ENCODE results near the gene ZNF320. TPM values are rescaled to one million over a fixed set of nuclear protein-coding genes. Genes with fewer than 3 reads are reported as not detected.

ZNF320 gene
- total and polyA plus RNA-seq, 9 of the 15 experiments (the other 6 are each of a cell fraction or from before 2014, with no cell fraction given): 5.4 to 25.6 (median 11.7) TPM

DNA sequence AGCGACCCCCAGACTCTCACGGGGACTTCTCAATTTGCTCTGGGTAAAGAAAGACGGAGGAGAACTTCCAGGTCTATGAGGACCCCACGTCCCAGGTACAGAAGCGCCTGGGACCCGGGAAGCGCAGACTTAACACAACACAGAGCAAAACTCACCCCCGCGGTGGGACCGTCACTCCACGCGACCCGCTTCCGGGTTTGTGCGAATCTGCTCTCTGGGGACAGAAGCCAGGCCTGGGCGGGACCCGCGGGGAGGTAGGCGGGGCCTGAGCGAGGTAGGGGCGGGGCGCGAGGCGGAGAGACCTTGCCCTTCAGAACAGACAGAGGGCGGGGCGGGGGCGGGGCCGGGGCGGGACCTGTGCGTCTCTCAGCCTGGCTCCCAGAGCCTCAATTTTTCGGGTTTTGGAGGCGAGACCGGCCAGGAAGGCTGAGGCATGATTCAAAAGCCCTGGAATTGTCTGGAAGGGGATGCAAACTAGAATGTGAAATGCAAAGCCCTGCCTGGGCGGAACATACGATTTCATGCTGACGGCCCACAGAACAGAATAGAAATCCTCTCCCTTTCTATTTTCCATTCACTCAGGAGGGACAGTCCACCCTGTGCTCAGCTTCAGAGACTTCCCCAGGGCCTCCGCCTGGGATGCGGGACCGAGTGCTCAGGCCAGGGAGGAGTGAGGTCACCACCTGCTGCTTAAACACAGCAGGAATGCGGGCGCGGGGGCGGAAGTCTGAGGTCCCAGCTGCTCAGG is 45.1 kb upstream of the ZNF320 start (continued):
- TF ChIP-seq YBX1 (IDR thresholded peaks at IDR 0.05) (no peak), ZNF253 (CRISPR knock-in tag; conservative IDR thresholded peaks at IDR 0.05) (no peak), RBM15 (IDR thresholded peaks at IDR 0.05; ENCODE audit: insufficient read depth, low read length) (no peak), IFI16 (CRISPR knock-in tag; IDR thresholded peaks at IDR 0.05) (no peak), KAT7 (CRISPR knock-in tag; IDR thresholded peaks at IDR 0.05; ENCODE audit: borderline replicate concordance) (no peak), ZNF174 (CRISPR knock-in tag; IDR thresholded peaks at IDR 0.05) (no peak), ZNF263 (CRISPR knock-in tag; IDR thresholded peaks at IDR 0.05; ENCODE audit: borderline replicate concordance) (peak; percentile 95), EP300 (IDR thresholded peaks at IDR 0.05; ENCODE audit: low read length) (0 out of 2 replicates have a peak, but pooled peaks have one; percentile 2), BRCA1 (IDR thresholded peaks at IDR 0.05) (no peak), BRCA1 (CRISPR knock-in tag; IDR thresholded peaks at IDR 0.05) (no peak), EWSR1 (IDR thresholded peaks at IDR 0.05; ENCODE audit: borderline replicate concordance, low read depth, partially characterized antibody) (no peak), HCFC1 (IDR thresholded peaks at IDR 0.05; ENCODE audit: low read depth, low read length) (no peak), TEAD4 (IDR thresholded peaks at IDR 0.05; ENCODE audit: low read length) (peak; percentile 63), TEAD4 (CRISPR knock-in tag; IDR thresholded peaks at IDR 0.05; ENCODE audit: borderline replicate concordance) (no peak), L3MBTL2 (IDR thresholded peaks at IDR 0.05) (no peak), MCM5 (IDR thresholded peaks at IDR 0.05; ENCODE audit: low read depth) (no peak), SMC3 (conservative IDR thresholded peaks at IDR 0.05; ENCODE audit: insufficient read depth, low read depth, low read length) (no peak), ZNF133 (CRISPR knock-in tag; IDR thresholded peaks at IDR 0.05) (no peak), PHF8 (IDR thresholded peaks at IDR 0.05; ENCODE audit: borderline replicate concordance, low read length) (peak; percentile 83; the same call in 1 of the 2 replicates), HDAC1 (IDR thresholded peaks at IDR 0.05) (no peak), ZC3H8 (IDR thresholded peaks at IDR 0.05) (no peak), ASH1L (IDR thresholded peaks at IDR 0.05; ENCODE audit: borderline replicate concordance, low read depth, partially characterized antibody) (peak; percentile 57), CBX1 (IDR thresholded peaks at IDR 0.05; ENCODE audit: low read depth) (no peak), CHD1 (IDR thresholded peaks at IDR 0.05; ENCODE audit: low read length) (no peak), ZNF436 (CRISPR knock-in tag; IDR thresholded peaks at IDR 0.05) (no peak), FOXM1 (IDR thresholded peaks at IDR 0.05; ENCODE audit: low read depth) (no peak), FOXM1 (CRISPR knock-in tag; IDR thresholded peaks at IDR 0.05; ENCODE audit: low read depth) (no peak), GABPB2 (CRISPR knock-in tag; conservative IDR thresholded peaks at IDR 0.05) (no peak)
- TF ChIP-seq, protein P1, sequence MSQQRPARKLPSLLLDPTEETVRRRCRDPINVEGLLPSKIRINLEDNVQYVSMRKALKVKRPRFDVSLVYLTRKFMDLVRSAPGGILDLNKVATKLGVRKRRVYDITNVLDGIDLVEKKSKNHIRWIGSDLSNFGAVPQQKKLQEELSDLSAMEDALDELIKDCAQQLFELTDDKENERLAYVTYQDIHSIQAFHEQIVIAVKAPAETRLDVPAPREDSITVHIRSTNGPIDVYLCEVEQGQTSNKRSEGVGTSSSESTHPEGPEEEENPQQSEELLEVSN (IDR thresholded peaks at IDR 0.05; ENCODE audit: borderline replicate concordance in 1 of 2, extremely low read depth in 1 of 2, insufficient read depth in 1 of 2, insufficient read length in 1 of 2, low read depth in 1 of 2, low read length in 1 of 2, poor library complexity in 1 of 2, severe bottlenecking in 1 of 2): no peak
- TF ChIP-seq, protein P2, sequence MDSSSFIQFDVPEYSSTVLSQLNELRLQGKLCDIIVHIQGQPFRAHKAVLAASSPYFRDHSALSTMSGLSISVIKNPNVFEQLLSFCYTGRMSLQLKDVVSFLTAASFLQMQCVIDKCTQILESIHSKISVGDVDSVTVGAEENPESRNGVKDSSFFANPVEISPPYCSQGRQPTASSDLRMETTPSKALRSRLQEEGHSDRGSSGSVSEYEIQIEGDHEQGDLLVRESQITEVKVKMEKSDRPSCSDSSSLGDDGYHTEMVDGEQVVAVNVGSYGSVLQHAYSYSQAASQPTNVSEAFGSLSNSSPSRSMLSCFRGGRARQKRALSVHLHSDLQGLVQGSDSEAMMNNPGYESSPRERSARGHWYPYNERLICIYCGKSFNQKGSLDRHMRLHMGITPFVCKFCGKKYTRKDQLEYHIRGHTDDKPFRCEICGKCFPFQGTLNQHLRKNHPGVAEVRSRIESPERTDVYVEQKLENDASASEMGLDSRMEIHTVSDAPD (CRISPR knock-in tag; IDR thresholded peaks at IDR 0.05): no peak

Data from K562 (cell line).